ENCODE results near the gene LIX1L.

GRCh38 chr1:145942405-145942804, 15.4 kb downstream of the LIX1L start:
- TF ChIP-seq ZFP30 (CRISPR knock-in tag; IDR thresholded peaks at IDR 0.05), result no peak
- no peak for TF ChIP-seq RARB (CRISPR knock-in tag; IDR thresholded peaks at IDR 0.05)
- no peak for TF ChIP-seq ZNF8 (CRISPR knock-in tag; IDR thresholded peaks at IDR 0.05)

Data from SK-N-SH treated with all-trans-retinoic acid at 6 μM for 48 hours (cell line).